ENCODE results near the gene ATP6V0E2.

- TF ChIP-seq SUZ12 (IDR thresholded peaks at IDR 0.05; ENCODE audit: extremely low read depth, insufficient read depth, insufficient read length) (no peak), YY1 (IDR thresholded peaks at IDR 0.05; ENCODE audit: insufficient read depth, insufficient read length) (no peak), ZNF274 (IDR thresholded peaks at IDR 0.05; ENCODE audit: low read depth, low read length) (no peak)
These were observed 2.9 kb upstream of the ATP6V0E2 start for GRCh38 chr7:149870701-149871483.

Measured in NT2/D1 (cell line).